ENCODE data around the gene EFHC1. TPM values are rescaled to one million over a fixed set of nuclear protein-coding genes. Genes with fewer than 3 reads are reported as not detected.
"Not testable (repeated sequence)": the region's sequence is repeated elsewhere in the genome, so short reads cannot be mapped to it uniquely, and the experiment has no call there.

Gene EFHC1
- total RNA-seq, 1 donor from 2014 or later = 25.6 TPM

GRCh38 chr6:52384145-52384766, 35.9 kb upstream of the EFHC1 start:
- H2AFZ ChIP-seq (ENCODE audit: low read depth, low read length) = no peak overlapping the region

GRCh38 chr6:52385074-52385473, 35.1 kb upstream of the EFHC1 start:
- no peaks in the 10 kb centered on the region for H3K36me3 ChIP-seq (ENCODE audit: insufficient read depth, low read length)
- FAIRE-seq (no peak), DNase-seq (ENCODE audit: low read depth) (no peak)
- Mint-ChIP-seq H3K4me3 (ENCODE audit: unreplicated experiment) (no peak overlapping the region), H3K27me3 (ENCODE audit: low read depth, unreplicated experiment) (no peaks in the 10 kb centered on the region), H3K9me3 (ENCODE audit: unreplicated experiment) (peaks cover 2% of the 10 kb centered on the region), H3K4me1 (ENCODE audit: low read depth, unreplicated experiment) (peaks cover 8% of the 10 kb centered on the region), H3K36me3 (ENCODE audit: low read depth, unreplicated experiment) (no peaks in the 10 kb centered on the region), H3K27ac (ENCODE audit: unreplicated experiment) (no peak overlapping the region)
- H3K79me2 ChIP-seq (ENCODE audit: insufficient read depth, low read length) = no peaks in the 10 kb centered on the region
- H3K9ac ChIP-seq (ENCODE audit: low read length) = no peak overlapping the region
- H3K27me3 ChIP-seq (ENCODE audit: insufficient read depth, low read length) = no peaks in the 10 kb centered on the region
- no peaks in the 10 kb centered on the region for H3K9me3 ChIP-seq (ENCODE audit: insufficient read depth, low read depth, low read length)
- H3K27ac ChIP-seq (ENCODE audit: low read depth, low read length) = no peak overlapping the region
- H3K4me1 ChIP-seq (ENCODE audit: insufficient read depth, low read length) = peaks cover 11% of the 10 kb centered on the region
- H2AFZ ChIP-seq (ENCODE audit: low read depth, low read length) = no peak overlapping the region
- no peak overlapping the region for H3K4me3 ChIP-seq (ENCODE audit: insufficient read depth, low read depth, low read length)
- TF ChIP-seq CTCF (IDR thresholded peaks at IDR 0.05; ENCODE audit: insufficient read depth, low read depth, low read length) (no peak), EZH2 (IDR thresholded peaks at IDR 0.05; ENCODE audit: insufficient read depth, low read length) (no peak)
- peaks cover 3% of the 10 kb centered on the region for H4K20me1 ChIP-seq (ENCODE audit: insufficient read depth, low read length)
- no peak overlapping the region for H3K4me2 ChIP-seq (ENCODE audit: low read length)

More at GRCh38 chr6:52384145-52384766, 35.9 kb upstream of the EFHC1 start:
- Mint-ChIP-seq H3K36me3 (ENCODE audit: low read depth, unreplicated experiment) (no peaks in the 10 kb centered on the region), H3K27ac (ENCODE audit: unreplicated experiment) (no peak overlapping the region), H3K4me1 (ENCODE audit: low read depth, unreplicated experiment) (peaks cover under 1% of the 10 kb centered on the region), H3K4me3 (ENCODE audit: unreplicated experiment) (no peak overlapping the region), H3K9me3 (ENCODE audit: unreplicated experiment) (peaks cover 2% of the 10 kb centered on the region), H3K27me3 (ENCODE audit: low read depth, unreplicated experiment) (no peaks in the 10 kb centered on the region)
- H3K27me3 ChIP-seq (ENCODE audit: insufficient read depth, low read length) = no peaks in the 10 kb centered on the region
- DNase-seq (ENCODE audit: low read depth) (no peak), FAIRE-seq (no peak)
- TF ChIP-seq EZH2 (IDR thresholded peaks at IDR 0.05; ENCODE audit: insufficient read depth, low read length) (no peak), CTCF (IDR thresholded peaks at IDR 0.05; ENCODE audit: insufficient read depth, low read depth, low read length) (no peak)
- no peaks in the 10 kb centered on the region for H3K79me2 ChIP-seq (ENCODE audit: insufficient read depth, low read length)
- no peaks in the 10 kb centered on the region for H4K20me1 ChIP-seq (ENCODE audit: insufficient read depth, low read length)
- H3K4me1 ChIP-seq (ENCODE audit: insufficient read depth, low read length) = peaks cover 3% of the 10 kb centered on the region
- H3K27ac ChIP-seq (ENCODE audit: low read depth, low read length) = no peak overlapping the region
- H3K36me3 ChIP-seq (ENCODE audit: insufficient read depth, low read length) = no peaks in the 10 kb centered on the region
- no peaks in the 10 kb centered on the region for H3K9me3 ChIP-seq (ENCODE audit: insufficient read depth, low read depth, low read length)
- H3K4me2 ChIP-seq (ENCODE audit: low read length) = no peak overlapping the region
- H3K9ac ChIP-seq (ENCODE audit: low read length) = no peak overlapping the region
- no peak overlapping the region for H3K4me3 ChIP-seq (ENCODE audit: insufficient read depth, low read depth, low read length)

- not testable (repeated sequence) for H3K36me3 Mint-ChIP-seq (ENCODE audit: low read depth, unreplicated experiment); H3K27me3 Mint-ChIP-seq (ENCODE audit: low read depth, unreplicated experiment); H3K27me3 ChIP-seq (ENCODE audit: insufficient read depth, low read length); H3K9me3 ChIP-seq (ENCODE audit: insufficient read depth, low read depth, low read length); H3K4me3 Mint-ChIP-seq (ENCODE audit: unreplicated experiment); H3K4me2 ChIP-seq (ENCODE audit: low read length); H3K9me3 Mint-ChIP-seq (ENCODE audit: unreplicated experiment); H3K9ac ChIP-seq (ENCODE audit: low read length); H3K27ac Mint-ChIP-seq (ENCODE audit: unreplicated experiment); H4K20me1 ChIP-seq (ENCODE audit: insufficient read depth, low read length); DNase-seq (ENCODE audit: low read depth); FAIRE-seq; H2AFZ ChIP-seq (ENCODE audit: low read depth, low read length); H3K4me3 ChIP-seq (ENCODE audit: insufficient read depth, low read depth, low read length); H3K36me3 ChIP-seq (ENCODE audit: insufficient read depth, low read length); H3K27ac ChIP-seq (ENCODE audit: low read depth, low read length); H3K79me2 ChIP-seq (ENCODE audit: insufficient read depth, low read length)
- peaks cover 27% of the 10 kb centered on the region for H3K4me1 ChIP-seq (ENCODE audit: insufficient read depth, low read length)
- peaks cover 23% of the 10 kb centered on the region for H3K4me1 Mint-ChIP-seq (ENCODE audit: low read depth, unreplicated experiment)
Observed at GRCh38 chr6:52388119-52388518, 32.0 kb upstream of the EFHC1 start.

All from astrocyte (in vitro differentiated cells and primary cell).